Tibial artery (tissue), 4 donors: ENCODE data around the gene SLC16A3.
"Not testable (repeated sequence)": the region's sequence is repeated elsewhere in the genome, so short reads cannot be mapped to it uniquely, and the experiment has no call there.

ENCODE experiments used
- DNase-seq, 2 donors: peaks; one replicate each; pipeline ENCODE4 v3.0.0-alpha.2; 2019
- H3K27ac ChIP-seq, 2 donors: fragments of 200-600 bp; sonication (generic) in 1 of 2; 1 replicate in 1 of 2; 2 replicates in 1 of 2; pipeline ENCODE4 v1.5.1; 2018 to 2019; ENCODE audit warnings: mild to moderate bottlenecking in 1 of 2
- H3K27me3 ChIP-seq, 2 donors: fragments of 200-600 bp; sonication (generic) in 1 of 2; one replicate each; pipeline versions ENCODE4 v1.5.1 to v1.6.0; 2016 to 2019
- H3K36me3 ChIP-seq, 3 donors: fragments of 200-600 bp; sonication (generic) in 2 of 3; one replicate each; pipeline ENCODE4 v1.5.1; 2016 to 2019; ENCODE audit warnings: mild to moderate bottlenecking in 2 of 3
- H3K4me1 ChIP-seq, 4 donors: fragments of 200-600 bp; sonication (generic) in 2 of 4; 1 replicate in 3 of 4; 2 replicates in 1 of 4; pipeline ENCODE4 v1.5.1; 2016 to 2019
- H3K4me3 ChIP-seq, 2 donors: fragments of 200-600 bp; sonication (generic) in 1 of 2; 1 replicate in 1 of 2; 2 replicates in 1 of 2; pipeline ENCODE4 v1.5.1; 2018 to 2019; ENCODE audit warnings: mild to moderate bottlenecking in 2 of 2
- H3K9me3 ChIP-seq, 3 donors: fragments of 200-600 bp; sonication (generic) in 1 of 3; one replicate each; pipeline ENCODE4 v1.5.1; 2016 to 2019
- intact Hi-C: fragments of 100-400 bp; cut with DNase I; formaldehyde crosslinking; loops from one replicate; pipeline ENCODE4 v1.15.0; 2023; ENCODE audit warnings: low total_unique reads
- TF ChIP-seq, protein P1 (sequence below), 2 experiments: fragments of 200-600 bp in 1 of 2; fragments of 450-650 bp in 1 of 2; IDR thresholded peaks; one replicate each; pipeline ENCODE4 v1.5.1; 2017 to 2019; ENCODE audit warnings: antibody characterized with exemption in 2 of 2, mild to moderate bottlenecking in 1 of 2, moderate library complexity in 1 of 2

The SLC16A3 gene

DNA sequence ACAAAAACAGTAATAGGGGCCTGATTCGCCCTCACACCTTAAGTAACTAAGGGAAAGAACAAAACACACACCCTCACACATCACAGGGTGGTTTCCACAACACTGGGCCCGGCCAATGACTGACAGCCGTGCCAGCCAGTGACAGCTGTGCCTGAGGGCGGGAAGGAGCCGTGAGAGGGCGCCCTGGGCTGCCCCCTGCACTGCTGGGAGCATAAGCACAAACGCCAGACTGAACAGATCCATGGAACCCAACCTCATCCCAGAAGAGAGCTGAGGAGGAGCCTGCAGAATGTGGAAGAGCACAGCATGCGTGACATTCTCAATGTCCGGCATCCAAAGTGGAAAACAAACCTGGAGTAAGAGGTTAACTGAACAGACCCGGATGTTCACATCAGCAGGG lies 28.6 kb downstream of the SLC16A3 start:
- Histone ChIP-seq H3K9me3 (no peaks in the 10 kb centered on the region), H3K27me3 (no peaks in the 10 kb centered on the region), H3K4me1 (no peaks in the 10 kb centered on the region), H3K4me3 (no peak overlapping the region), H3K27ac (no peak overlapping the region), H3K36me3 (peaks cover 68 to 97% (median 77%) of the 10 kb centered on the region in 3 donors)
- DNase-seq = no peak
- intact Hi-C loops = no loop called here
- TF ChIP-seq, protein P1, sequence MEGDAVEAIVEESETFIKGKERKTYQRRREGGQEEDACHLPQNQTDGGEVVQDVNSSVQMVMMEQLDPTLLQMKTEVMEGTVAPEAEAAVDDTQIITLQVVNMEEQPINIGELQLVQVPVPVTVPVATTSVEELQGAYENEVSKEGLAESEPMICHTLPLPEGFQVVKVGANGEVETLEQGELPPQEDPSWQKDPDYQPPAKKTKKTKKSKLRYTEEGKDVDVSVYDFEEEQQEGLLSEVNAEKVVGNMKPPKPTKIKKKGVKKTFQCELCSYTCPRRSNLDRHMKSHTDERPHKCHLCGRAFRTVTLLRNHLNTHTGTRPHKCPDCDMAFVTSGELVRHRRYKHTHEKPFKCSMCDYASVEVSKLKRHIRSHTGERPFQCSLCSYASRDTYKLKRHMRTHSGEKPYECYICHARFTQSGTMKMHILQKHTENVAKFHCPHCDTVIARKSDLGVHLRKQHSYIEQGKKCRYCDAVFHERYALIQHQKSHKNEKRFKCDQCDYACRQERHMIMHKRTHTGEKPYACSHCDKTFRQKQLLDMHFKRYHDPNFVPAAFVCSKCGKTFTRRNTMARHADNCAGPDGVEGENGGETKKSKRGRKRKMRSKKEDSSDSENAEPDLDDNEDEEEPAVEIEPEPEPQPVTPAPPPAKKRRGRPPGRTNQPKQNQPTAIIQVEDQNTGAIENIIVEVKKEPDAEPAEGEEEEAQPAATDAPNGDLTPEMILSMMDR (IDR thresholded peaks at IDR 0.05) = no peak

DNA sequence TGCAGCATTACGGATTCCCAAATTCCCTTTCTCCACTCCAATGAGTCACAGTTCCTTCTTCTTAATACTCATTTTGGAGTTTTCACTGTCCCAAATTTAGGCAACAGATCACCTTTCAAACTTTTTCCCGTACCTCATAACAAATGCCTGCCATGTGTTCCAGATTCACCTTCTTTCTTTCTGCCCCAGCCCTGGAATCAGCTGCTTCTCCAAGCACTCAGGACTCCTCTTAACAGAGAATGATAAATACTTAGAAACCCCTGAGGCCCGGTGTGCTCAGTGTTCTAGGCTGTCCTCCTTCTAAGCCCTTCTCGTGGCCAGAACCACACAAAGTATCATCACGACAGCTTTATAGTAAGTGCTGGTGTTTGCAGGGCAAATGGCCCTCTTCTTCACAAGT lies 29.7 kb downstream of the SLC16A3 start:
- TF ChIP-seq, protein P1 (IDR thresholded peaks at IDR 0.05) = no peak
- DNase-seq = no peak
- peaks cover 62 to 97% (median 77%) of the 10 kb centered on the region in 3 donors for H3K36me3 ChIP-seq
- no peaks in the 10 kb centered on the region for H3K4me1 ChIP-seq
- intact Hi-C loops = no loop called here
- no peaks in the 10 kb centered on the region for H3K27me3 ChIP-seq
- no peaks in the 10 kb centered on the region for H3K9me3 ChIP-seq
- H3K4me3 ChIP-seq = no peak overlapping the region
- peak overlapping the region in 1 of 2 donors; percentile 11 for H3K27ac ChIP-seq

DNA sequence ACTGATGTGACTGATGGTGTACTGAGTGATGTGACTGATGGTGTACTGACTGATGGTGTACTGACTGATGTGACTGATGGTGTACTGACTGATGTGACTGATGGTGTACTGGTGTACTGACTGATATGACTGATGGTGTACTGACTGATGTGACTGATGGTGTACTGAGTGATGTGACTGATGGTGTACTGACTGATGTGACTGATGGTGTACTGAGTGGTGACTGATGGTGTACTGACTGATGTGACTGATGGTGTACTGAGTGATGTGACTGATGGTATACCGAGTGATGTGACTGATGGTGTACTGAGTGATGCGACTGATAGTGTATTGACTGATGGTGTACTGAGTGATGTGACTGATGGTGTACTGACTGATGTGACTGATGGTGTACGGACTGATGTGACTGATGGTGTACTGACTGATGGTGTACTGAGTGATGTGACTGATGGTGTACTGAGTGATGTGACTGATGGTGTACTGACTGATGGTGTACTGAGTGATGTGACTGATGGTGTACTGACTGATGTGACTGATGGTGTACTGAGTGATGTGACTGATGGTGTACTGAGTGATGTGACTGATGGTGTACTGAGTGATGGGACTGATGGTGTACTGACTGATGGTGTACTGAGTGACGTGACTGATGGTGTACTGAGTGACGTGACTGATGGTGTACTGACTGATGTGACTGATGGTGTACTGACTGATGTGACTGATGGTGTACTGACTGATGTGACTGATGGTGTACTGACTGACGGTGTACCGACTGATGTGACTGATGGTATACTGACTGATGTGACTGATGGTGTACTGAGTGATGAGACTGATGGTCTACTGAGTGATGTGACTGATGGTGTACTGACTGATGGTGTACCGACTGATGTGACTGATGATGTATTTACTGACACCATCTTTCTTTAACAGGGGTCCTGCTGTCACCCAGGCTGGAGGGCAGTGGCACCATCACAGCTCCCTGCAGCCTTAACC lies 31.4 kb downstream of the SLC16A3 start:
- peaks cover 64 to 97% (median 77%) of the 10 kb centered on the region in 3 donors for H3K36me3 ChIP-seq
- H3K4me3 ChIP-seq, DNase-seq, H3K27ac ChIP-seq, H3K9me3 ChIP-seq, intact Hi-C loops, H3K4me1 ChIP-seq, H3K27me3 ChIP-seq: not testable (repeated sequence)

DNA sequence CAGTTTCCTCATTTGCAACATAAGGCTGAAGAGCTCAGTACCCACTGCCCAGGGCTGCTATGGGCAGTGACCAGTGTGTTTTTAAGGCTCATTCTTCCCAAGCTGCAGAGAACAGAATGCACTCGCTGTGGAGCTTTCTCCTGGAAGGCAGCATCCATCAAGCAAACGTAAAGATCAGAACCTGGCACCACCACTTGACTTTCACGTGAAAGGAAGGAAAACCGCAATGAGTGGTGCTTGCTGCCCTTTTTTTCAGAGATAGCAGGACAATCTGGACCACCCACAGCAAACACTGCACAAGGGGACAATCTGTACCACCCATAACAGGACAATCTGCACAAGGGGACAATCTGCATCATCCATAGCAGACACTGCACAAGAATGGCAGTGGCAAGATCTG lies 33.5 kb downstream of the SLC16A3 start:
- peaks cover 0 to 20% (median 16%) of the 10 kb centered on the region in 4 donors for H3K4me1 ChIP-seq
- intact Hi-C loops = no loop called here
- no peak overlapping the region for H3K27ac ChIP-seq

DNA sequence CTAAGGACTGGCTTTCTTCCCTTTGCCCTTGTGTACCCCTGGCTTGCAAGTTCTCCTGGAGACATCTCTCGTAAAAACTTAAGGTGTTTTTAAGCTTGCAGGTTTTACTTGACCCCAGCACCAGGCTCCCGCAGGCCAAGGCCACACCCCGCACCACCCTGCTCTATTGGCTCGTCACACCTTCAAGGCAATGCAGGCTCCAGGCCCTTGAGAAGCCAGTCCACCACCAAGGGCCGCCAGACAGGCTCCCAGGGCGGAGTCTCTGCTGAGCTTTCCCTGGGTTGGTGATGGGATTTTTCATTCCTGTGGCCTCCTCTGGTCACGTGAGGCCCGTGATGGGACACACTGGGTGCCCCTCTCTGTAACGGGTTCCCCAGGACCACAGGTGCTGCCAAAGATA lies 34.8 kb downstream of the SLC16A3 start:
- no peak overlapping the region for H3K4me3 ChIP-seq
- no peaks in the 10 kb centered on the region for H3K27me3 ChIP-seq
- peaks cover 52 to 76% (median 76%) of the 10 kb centered on the region in 3 donors for H3K36me3 ChIP-seq
- H3K9me3 ChIP-seq = no peaks in the 10 kb centered on the region
- no peak for DNase-seq
- intact Hi-C loops = no loop called here
- H3K27ac ChIP-seq = no peak overlapping the region
- TF ChIP-seq, protein P1 (IDR thresholded peaks at IDR 0.05) = no peak
- H3K4me1 ChIP-seq = peaks cover 4 to 33% (median 27%) of the 10 kb centered on the region in 4 donors

More for the DNA sequence above, 33.5 kb downstream of the SLC16A3 start:
- Histone ChIP-seq H3K4me3 (no peak overlapping the region), H3K9me3 (no peaks in the 10 kb centered on the region), H3K36me3 (peaks cover 62 to 89% (median 83%) of the 10 kb centered on the region in 3 donors), H3K27me3 (no peaks in the 10 kb centered on the region)
- TF ChIP-seq, protein P1 (IDR thresholded peaks at IDR 0.05) = no peak
- no peak for DNase-seq

DNA sequence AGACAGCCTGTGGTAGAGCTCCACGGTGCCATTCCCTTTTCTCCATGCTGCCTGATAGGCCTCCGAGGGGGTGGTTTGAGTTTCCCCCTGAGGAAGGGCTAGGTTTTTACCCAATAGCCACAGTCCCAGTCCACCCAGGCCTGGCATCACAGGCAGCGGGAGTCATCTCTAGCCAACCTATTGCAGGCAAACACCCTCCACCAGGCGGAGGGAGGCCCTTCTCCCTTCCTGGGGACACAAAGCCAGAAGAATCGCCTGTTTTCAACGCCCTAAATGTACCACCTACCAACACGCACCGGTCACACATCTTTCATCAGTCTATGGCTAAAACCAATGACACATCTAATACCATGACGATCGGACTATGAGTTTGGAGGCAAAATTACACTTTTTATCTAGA lies 37.3 kb downstream of the SLC16A3 start:
- TF ChIP-seq, protein P1 (IDR thresholded peaks at IDR 0.05) = no peak
- Histone ChIP-seq H3K9me3 (no peaks in the 10 kb centered on the region), H3K27me3 (no peaks in the 10 kb centered on the region), H3K36me3 (peaks cover 40 to 71% (median 57%) of the 10 kb centered on the region in 3 donors), H3K4me1 (peaks cover 4 to 58% (median 46%) of the 10 kb centered on the region in 4 donors), H3K27ac (peak overlapping the region; percentile 78 to 79), H3K4me3 (no peak overlapping the region)
- intact Hi-C loops = no loop called here
- no peak for DNase-seq
